Amygdala (tissue), 56 donors: ENCODE measurements around the gene CCDC106.

Source experiments
- DNase-seq, 56 donors: peaks; one replicate each; lab custom pipeline; 2025; lab: John Stamatoyannopoulos, UW

CCDC106 gene

DNA sequence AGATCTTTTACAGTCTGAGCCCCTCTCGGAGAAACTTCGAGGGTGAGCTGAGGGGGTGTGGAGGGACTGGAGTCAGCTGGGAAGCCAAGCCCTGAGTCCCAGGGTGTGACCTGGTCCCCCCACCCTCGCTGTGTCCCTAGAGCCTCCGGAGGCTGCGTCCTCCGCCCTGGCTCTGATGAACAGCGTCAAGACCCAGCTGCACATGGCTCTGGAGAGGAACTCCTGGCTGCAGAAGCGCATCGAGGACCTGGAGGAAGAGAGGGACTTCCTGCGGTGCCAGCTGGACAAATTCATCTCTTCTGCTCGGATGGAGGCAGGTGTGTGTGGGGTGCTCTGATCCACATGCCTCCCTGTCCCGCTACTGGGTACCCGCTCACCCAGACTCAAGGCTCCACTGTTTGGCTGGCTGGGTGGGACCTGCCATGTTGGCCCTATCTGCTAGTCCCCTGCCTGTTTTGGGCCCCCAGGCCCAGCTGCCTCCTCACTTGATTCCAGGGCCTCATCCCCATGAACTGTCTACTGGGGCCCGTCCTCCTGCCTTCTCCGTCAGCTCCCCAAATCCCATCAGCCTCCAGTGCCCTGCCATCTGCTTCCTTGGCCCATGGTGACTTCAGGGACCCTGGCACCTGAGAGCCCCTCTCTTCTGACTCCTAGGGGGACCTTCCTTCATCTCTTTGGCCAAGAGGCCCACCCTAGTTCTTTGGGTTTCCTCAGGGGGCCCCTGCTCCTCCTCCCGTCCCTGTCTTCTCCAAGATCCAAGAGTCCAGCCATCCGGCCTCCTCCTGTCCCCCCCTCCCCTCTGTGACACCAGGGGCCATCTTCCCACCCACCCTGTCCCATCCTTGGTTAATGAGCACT, 1.5 kb downstream of the CCDC106 start:
- no peak for DNase-seq

DNA sequence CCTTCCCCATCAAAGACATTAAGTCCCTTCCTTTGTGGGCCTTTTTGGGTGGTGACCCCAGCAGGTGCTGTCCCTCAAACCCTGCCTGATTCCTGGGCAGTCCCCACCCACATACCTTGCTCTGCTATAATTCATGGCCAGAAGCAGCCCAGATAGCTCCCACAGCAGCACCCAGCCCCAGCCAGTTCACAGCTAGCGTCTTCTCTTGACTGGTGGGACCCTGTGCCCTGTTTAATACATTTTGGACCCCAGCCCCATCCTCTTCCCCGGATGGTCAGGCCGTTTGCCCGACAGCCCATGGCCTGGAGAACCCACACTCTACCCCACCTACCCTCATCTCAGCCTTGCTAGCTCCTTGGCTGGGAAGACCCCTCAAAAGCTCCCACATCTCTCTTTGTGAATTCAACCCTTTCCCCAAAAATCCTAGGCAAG, 2.1 kb downstream of the CCDC106 start:
- DNase-seq = no peak

DNA sequence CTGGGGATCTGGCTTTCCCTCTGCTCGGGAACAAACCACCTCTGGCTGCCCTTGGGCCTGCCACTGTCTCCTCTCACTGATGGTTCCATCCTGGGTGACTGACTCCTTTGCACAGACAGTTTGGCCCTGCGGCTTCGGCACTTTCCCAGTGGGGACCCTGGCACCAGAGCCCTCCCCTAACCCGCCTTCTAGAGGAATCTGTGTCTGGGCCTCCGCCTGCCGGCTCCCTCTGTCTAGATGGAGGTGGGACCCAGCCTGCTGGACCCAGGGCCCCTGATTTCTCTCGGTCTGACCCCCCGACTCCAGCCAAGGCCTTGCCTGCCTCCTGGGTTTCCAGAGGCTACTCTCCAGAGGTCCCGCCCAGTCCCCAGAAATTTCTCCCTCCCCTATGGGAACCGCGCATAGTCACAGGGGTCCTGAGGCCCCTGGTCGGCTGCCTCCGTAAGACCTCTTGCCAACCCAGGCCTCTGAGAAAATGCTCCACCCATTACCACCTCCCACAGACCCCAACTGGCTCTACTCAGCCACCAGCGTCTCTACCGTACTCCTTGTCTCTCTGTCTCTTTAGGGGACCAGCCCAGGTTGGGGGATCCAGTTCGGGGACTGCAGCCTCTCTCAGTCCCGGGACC, 2.7 kb downstream of the CCDC106 start:
- no peak for DNase-seq

DNA sequence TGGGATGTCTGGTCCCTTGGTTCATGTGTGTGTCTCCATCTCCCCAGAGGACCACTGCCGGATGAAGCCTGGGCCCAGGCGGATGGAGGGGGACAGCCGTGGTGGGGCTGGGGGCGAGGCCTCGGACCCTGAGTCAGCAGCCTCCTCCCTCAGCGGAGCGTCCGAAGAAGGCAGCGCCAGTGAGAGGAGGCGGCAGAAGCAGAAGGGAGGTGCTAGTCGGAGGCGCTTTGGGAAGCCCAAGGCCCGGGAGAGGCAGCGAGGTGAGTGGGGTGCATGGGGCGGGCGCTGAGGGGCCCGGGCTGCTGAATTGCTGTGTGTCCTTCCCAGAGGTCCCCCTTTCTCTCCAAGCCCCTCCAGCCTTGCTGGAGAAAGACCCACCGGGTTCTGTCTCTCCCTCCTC, 3.2 kb downstream of the CCDC106 start:
- DNase-seq = no peak

DNA sequence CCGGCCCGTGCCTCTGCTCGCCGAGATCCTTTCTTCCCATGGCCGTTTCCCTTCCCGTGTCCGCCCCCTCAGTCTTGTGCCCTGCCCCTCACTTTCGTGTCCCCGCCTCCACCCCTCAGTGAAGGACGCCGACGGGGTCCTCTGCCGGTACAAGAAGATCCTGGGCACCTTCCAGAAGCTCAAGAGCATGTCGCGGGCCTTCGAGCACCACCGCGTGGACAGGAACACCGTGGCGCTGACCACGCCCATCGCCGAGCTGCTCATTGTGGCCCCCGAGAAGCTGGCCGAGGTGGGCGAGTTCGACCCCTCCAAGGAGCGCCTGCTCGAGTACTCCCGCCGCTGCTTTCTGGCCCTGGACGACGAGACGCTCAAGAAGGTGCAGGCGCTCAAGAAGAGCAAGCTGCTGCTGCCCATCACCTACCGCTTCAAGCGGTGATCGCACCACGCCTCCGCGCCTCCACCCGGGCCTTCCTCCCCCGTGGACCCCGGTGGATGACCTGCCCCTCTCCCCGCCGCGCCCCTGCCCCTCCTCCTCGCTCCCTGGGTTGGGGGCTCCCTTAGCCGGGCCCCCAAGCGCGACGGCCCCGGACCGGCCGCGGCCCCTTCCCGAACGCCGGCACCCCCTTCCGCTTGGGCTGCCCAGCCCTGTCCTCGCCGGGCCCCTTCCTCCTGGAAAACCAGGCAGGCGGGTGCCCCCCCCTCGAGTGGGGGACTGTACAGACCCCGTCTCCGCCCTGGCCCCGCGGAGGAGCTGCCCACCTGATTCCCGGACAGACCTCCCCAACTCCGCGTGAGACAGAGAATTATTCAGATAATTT, 4.5 kb downstream of the CCDC106 start:
- DNase-seq = no peak

DNA sequence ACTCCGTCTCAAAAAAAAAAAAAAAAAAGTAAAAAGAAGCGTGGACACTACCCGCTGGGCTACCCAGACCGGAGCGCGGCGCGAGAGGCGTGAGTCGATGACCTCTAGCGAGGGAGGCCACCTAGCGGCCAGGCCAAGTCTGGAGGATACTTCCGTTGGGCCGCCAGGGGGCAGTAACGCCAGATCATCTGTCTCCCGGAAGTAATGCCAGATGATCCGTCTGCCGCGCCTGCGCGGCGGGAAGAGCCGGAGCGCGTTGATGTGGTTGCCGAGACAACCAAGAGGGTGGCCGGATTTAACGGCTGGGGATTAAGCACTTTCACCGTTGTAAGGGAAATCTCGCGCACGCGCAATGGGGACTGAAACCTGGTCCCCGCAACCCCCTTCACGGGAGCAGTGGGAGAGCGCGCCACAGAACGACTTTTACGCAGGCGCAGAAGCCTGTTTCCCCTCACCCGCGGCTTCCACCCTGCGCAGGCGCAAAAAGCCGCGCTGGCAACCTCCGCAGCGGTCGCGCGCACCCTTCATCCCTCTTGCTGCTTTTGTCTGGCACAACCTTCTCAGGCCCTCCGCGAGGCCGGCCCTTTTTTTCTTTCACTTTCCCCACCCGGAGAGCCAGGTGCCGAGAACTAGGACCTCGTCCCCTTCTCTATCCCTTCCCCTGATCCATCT, 5.8 kb downstream of the CCDC106 start:
- peak; percentile 84 to 100 (median 95) for DNase-seq

DNA sequence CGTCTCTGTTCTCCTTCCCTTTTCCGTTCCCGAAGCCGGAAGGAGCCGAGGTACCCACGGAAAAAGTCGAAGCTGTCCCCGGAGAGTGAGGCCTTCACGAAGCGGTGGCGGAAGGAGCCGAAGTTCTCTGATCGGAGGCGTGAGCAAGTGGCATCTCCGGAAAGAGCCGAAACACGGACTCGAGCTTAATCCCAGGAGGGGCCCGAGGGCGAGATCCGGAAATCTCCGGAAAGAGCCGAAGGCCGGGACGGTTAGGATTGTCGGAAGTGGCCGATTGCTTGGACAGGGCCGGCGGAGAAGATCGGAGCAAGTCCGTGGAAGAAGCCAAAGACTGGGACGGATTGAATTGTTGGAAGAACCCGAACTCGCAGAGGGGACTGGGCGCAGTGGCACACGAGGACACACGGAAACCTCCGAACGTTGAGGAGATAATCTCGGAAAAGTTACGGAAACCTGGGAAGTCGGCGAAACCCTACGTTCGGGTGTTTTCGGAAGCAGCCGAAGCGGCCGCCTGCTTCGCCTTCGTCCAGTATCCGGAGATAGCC, 6.4 kb downstream of the CCDC106 start:
- DNase-seq = peak; percentile 87 to 99 (median 97)

DNA sequence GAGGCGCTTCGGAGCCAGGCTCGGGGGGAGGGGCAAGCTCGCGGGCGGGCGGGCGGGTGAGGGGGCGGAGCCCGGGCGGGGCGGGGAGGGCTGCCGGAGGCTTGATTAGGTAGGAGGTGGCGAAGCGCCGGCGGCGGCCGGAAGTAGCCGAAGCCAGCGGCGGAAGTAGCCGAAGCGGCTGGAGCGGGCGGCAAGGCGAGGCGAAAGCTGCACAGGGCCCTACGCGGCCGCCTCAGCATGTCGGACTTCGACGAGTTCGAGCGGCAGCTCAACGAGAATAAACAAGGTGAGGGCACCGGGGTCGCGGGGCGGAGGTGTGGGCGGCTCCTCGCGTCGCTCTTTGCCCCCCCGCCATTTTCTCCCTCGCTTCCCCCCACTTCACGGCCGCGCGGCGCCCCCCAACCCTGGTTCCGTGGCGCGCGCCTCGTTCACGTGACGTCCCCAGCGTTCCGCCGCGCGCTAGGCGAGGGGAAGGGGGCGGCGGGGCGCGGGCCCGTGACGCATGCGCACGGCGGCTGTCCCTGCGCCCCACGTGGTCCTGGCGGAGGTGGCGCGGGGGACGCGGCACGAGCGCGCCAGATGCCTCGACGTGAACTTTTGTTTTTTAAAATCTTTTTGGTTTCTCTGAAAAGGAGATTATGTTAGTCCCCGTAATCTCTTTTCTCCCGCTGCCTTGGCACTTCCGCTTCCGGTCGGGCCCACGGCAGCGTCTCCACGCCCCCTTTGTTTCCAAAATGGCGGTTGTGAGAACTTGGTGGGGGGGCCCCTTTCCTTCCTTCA, 7.0 kb downstream of the CCDC106 start, which contains the start of gene U2AF2:
Gene U2AF2 (plus strand): TSS at position 168 of the 780 bp plus-strand sequence. CDS start 70 bp downstream, at position 238.
- DNase-seq = peak in 53 of 56 donors; percentile 50 to 99 (median 94)

DNA sequence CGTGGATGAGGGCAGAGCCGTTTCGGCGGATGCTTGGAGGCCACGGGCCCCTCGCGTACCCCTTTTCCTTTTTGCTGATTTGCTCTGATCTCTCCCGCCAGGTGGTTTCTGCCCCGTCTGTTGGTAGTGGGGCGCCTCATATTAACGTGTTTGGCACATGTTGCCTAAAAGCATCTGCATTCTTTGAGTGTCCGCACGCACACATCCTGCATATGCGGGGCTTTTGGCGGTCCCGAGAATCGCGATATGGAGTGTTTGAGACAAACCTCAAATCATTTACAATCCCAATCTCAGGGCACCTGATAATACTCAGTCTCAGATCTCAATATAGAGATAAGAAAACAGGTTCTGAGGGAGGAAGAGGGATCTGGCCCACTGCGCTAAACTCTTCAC, 7.6 kb downstream of the CCDC106 start:
- DNase-seq = peak in 1 of 56 donors; percentile 55

DNA sequence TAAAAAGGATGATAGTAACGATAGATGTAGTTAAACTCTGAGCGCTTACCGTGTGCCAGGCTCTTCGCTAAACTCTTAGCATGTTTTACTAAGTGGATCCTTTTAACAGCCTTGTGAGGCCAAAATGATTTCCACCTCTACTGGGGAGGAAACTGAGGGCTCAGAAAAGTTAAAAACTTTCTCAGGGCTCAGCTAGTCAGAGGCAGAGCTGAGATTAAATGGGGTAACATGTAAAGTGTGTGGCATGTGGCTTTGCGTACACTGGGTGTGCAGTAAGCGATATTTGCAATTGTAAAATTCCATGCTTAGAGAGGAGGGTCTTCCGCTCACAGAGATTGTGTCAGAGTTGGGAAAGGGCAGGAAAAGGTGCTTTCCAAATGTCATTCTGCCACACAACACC, 8.5 kb downstream of the CCDC106 start:
- no peak for DNase-seq

DNA sequence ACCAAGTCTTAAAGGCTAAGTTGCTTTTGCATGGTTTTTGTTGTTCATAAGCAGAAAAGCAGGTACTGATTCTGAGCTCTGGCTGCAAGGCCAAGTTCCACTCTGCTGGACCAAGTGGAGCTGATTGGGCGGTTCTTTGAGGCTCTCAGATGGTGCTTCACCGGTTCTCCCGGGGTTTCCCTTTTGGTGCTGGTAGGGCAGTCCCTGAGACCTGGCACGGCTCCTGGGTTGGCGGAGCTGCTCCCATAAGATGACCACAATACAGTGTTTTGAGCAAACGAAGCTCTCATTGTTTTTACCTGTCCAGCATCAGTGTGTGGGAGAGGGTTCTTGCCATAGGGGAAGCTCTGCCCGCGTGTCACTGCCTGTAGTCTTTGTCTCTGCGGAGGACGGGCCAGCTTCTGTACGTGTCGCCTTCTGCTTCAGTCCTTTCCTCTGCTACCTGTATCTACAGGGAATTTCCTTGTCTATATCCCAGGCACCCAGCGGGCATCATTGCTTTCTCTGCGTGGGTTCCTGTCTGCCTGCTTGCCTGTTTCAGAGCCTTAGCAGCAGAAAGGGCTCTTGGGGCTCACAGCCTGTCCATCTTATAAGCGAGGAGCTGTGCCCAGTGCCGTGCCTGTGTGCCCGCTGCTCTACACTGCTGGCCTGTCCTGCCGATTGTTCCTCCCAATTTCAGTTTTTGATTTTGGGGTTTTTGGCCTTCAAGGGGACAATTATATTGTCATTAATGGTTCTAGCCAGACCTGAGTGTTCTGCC, 9.2 kb downstream of the CCDC106 start:
- no peak for DNase-seq

DNA sequence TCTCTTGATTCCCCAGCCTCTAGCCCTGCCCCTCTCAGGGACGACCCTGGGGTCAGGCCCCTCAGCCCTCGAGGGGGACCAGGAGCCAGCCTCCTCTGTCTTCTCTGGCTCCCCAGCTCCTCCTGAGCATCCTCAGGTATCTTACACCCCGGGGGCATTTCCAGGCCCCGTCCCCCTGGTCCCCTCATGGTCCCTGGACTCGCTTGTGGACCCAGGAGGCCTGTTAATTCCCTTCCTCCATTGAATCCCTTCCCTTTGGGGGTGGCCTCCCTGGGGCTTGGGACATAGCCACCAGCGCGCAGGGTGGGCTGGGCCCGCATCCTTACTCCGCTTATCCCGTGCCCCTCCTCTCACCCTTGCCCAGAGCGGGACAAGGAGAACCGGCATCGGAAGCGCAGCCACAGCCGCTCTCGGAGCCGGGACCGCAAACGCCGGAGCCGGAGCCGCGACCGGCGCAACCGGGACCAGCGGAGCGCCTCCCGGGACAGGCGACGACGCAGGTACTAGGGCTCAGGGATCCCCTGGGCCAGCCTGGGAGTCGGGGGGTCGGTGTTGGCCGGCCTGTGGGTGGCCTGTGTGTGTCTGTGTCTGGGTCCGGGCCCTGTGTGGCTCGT, 10.9 kb downstream of the CCDC106 start:
- DNase-seq = no peak

DNA sequence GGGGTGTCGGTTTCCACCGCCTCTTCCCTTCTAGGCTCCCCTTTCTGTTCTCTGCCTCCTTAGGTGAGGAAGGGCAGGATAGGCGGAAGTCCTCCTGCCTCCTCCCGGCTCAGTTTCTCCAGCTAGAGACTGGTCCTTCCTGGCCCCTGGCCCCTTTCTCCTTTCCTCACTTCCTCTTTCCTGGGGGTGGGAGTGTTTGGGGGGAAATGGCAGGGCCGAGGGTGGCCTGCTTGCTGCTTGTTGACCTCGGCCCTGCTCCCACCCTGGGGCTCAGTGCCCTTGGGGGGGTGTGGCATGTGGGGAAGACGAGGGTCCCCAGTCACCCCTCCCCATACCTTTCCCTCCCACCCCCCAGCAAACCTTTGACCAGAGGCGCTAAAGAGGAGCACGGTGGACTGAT, 11.8 kb downstream of the CCDC106 start:
- no peak for DNase-seq

DNA sequence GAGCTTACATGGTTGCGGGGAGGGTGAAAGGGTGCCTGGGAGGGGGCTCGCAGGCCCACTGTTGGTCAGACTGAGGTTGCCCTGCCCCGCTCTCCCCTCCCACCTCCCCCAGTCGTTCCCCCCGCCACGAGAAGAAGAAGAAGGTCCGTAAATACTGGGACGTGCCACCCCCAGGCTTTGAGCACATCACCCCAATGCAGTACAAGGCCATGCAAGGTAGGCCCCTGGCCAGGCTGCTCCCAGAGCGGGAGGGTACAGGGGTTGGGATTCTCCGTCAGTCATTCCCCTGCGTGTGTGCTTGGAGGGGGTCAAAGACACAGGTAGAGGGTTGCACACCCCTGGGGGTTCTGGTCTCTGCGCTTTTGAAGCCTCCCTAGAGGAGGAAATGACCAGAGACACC, 12.4 kb downstream of the CCDC106 start:
- DNase-seq = no peak

DNA sequence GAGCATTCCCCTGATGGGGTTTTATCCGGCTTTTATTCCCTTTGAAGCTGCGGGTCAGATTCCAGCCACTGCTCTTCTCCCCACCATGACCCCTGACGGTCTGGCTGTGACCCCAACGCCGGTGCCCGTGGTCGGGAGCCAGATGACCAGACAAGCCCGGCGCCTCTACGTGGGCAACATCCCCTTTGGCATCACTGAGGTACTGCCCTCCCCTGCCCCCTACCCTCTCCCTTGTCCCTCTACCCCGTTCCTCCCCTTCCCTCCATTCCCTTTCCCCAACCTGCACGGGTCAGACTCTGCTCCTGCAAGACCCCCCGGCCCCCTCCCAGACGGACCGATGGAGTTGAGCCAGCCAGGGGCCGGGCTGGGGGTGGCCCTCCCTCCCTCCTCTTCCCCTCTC, 13.0 kb downstream of the CCDC106 start:
- DNase-seq = no peak

DNA sequence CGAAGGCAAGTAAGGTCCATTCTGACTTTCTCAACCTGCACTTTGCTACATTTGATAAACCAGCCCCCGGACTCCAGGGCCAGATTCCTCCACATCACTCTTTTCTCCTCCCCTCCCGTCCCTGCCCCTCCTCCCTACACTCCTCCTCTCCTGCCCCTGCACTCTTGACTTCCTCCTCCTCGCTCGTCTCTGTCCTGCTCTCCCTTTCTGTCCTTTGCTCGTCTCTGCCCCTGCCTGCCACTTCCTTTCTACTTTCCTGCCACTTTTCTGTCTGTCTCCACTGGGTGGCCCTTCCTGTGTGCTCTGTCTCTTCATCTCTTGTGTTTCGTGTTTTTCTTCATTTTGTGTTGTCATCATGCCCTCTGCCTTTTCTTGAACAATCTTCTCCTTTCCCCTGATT, 13.8 kb downstream of the CCDC106 start:
- DNase-seq = no peak

DNA sequence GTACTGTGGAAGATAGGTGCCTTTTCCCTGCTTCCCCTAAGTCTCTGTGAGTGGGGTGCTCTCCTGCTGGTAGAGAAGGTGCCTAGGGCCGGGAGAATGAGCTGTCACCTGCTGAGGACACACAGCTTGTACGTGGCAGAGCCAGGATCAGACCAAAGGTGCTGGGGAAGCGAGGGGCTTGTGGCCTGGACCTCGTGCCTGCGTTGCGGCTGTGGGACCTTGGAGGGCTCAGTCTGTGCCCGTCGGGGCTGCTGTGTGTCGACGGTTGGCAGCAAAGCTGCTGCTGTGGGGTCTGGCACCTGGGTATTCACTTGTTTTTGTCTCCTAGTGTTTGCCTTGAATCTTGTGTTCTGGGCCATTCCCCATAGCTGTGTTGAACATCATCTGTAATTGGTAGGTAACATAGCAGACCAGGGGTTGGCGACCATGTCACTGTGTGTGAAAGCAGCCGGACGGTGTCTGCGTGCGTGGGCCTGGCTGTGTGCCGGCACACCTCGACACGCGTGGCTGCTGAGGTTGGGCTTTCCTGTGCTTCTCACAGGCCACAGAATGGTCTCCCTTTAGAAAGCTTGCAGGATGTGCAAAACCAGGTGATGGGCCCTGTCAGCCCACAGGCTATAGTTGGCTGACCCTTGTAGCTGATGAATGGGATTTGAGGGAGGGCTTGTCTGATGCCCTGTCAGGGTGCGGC, 16.0 kb downstream of the CCDC106 start:
- no peak for DNase-seq
